ENCODE measurements around the gene GPR180. TPM values are rescaled to one million over a fixed set of nuclear protein-coding genes. Genes with fewer than 3 reads are reported as not detected.

GPR180 gene
- total and polyA plus RNA-seq, 8 donors: 5.8 to 10.4 (median 7.7) TPM

- DNase-seq: peak in 2 of 4 donors; percentile 10 to 13
- peaks cover 0 to 24% of the 10 kb centered on the region in 2 donors for H3K36me3 ChIP-seq
- H3K27ac ChIP-seq: peak overlapping the region; percentile 81 to 83
- TF ChIP-seq, protein P1, sequence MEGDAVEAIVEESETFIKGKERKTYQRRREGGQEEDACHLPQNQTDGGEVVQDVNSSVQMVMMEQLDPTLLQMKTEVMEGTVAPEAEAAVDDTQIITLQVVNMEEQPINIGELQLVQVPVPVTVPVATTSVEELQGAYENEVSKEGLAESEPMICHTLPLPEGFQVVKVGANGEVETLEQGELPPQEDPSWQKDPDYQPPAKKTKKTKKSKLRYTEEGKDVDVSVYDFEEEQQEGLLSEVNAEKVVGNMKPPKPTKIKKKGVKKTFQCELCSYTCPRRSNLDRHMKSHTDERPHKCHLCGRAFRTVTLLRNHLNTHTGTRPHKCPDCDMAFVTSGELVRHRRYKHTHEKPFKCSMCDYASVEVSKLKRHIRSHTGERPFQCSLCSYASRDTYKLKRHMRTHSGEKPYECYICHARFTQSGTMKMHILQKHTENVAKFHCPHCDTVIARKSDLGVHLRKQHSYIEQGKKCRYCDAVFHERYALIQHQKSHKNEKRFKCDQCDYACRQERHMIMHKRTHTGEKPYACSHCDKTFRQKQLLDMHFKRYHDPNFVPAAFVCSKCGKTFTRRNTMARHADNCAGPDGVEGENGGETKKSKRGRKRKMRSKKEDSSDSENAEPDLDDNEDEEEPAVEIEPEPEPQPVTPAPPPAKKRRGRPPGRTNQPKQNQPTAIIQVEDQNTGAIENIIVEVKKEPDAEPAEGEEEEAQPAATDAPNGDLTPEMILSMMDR (IDR thresholded peaks at IDR 0.05): no peak
- ATAC-seq: peak; percentile 77
- H3K9me3 ChIP-seq: no peaks in the 10 kb centered on the region
- H3K4me1 ChIP-seq: peaks cover 12 to 23% of the 10 kb centered on the region in 2 donors
- intact Hi-C loops (cut with DNase I): no loop called here
- peak overlapping the region; percentile 73 to 77 for H3K4me3 ChIP-seq
- H3K27me3 ChIP-seq: no peaks in the 10 kb centered on the region
These were observed 6.4 kb upstream of the GPR180 start for GRCh38 chr13:94595001-94595949.

GRCh38 chr13:94595950-94596574 is 5.6 kb upstream of the GPR180 start, which contains the start of gene TGDS:
TGDS (minus strand) TSS chr13:94596152; CDS start chr13:94596136, 16 bp downstream.
- H3K27me3 ChIP-seq: no peaks in the 10 kb centered on the region
- peak within 1 kb of the TSS; percentile 73 to 77 for H3K4me3 ChIP-seq
- H3K9me3 ChIP-seq: no peaks in the 10 kb centered on the region
- TF ChIP-seq, protein P1 (IDR thresholded peaks at IDR 0.05): no peak
- ATAC-seq: peak; percentile 98
- H3K36me3 ChIP-seq: peaks cover 0 to 18% of the 10 kb centered on the region in 2 donors
- DNase-seq: peak; percentile 85 to 97 (median 93)
- H3K27ac ChIP-seq: peak within 1 kb of the TSS; percentile 81 to 83
- intact Hi-C loops (cut with DNase I): no loop called here
- peaks cover 12 to 23% of the 10 kb centered on the region in 2 donors for H3K4me1 ChIP-seq

GRCh38 chr13:94596575-94596971 is 5.1 kb upstream of the GPR180 start:
- peaks cover 0 to 13% of the 10 kb centered on the region in 2 donors for H3K36me3 ChIP-seq
- no peak for DNase-seq
- H3K27ac ChIP-seq: peak overlapping the region; percentile 81 to 83
- TF ChIP-seq, protein P1 (IDR thresholded peaks at IDR 0.05): no peak
- H3K9me3 ChIP-seq: no peaks in the 10 kb centered on the region
- peaks cover 12 to 23% of the 10 kb centered on the region in 2 donors for H3K4me1 ChIP-seq
- ATAC-seq: no peak
- H3K4me3 ChIP-seq: peak overlapping the region; percentile 73 to 77
- H3K27me3 ChIP-seq: no peaks in the 10 kb centered on the region
- intact Hi-C loops (cut with DNase I): no loop called here

DNA sequence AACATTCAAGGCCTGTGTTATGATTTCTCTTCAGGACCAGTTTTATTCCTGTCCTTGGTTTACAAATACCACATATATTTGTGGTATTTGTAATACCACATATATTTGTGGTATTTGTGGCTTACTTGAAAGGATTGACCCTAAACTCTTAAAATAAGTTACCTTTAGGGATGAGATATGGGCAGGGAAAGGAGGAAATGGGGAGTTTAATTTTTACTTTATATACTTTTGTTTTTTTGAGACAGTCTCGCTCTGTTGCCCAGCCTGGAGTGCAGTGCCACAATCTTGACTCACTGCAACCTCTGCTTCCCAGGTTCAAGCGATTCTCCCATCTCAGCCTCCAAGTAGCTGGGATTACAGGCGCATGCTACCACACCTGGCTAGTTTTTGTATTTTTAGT is 3.4 kb upstream of the GPR180 start:
- H3K4me1 ChIP-seq: peaks cover 12 to 35% of the 10 kb centered on the region in 2 donors
- TF ChIP-seq, protein P1 (IDR thresholded peaks at IDR 0.05): no peak
- no peak overlapping the region for H3K4me3 ChIP-seq
- DNase-seq: no peak
- ATAC-seq: no peak
- H3K27ac ChIP-seq: no peak overlapping the region
- no peaks in the 10 kb centered on the region for H3K9me3 ChIP-seq
- H3K36me3 ChIP-seq: no peaks in the 10 kb centered on the region
- intact Hi-C loops (cut with DNase I): no loop called here
- H3K27me3 ChIP-seq: no peaks in the 10 kb centered on the region

DNA sequence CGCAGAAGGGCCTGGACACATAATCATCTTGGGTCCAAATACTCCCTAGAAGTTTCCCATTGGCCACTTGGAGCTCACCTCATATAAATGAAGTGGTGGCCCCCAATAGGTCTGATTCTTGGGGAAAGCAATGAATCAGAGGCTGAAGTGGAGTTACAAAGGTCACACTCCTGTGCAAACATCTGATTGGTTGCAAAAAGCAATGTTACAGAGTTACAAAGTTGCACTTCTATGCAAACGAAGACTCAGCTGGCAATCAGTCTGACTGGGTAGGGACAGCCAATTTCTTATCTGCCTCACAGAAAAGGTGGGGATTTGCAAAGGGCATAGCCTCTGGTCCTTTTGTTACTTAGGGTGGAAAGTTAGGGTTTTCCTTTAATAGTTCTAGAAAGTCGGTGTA is 1.8 kb upstream of the GPR180 start:
- H3K9me3 ChIP-seq: no peaks in the 10 kb centered on the region
- ATAC-seq (no peak), DNase-seq (no peak)
- no peaks in the 10 kb centered on the region for H3K36me3 ChIP-seq
- H3K27ac ChIP-seq: no peak overlapping the region
- intact Hi-C loops (cut with DNase I): no loop called here
- no peak overlapping the region for H3K4me3 ChIP-seq
- peaks cover 6 to 25% of the 10 kb centered on the region in 2 donors for H3K4me1 ChIP-seq
- H3K27me3 ChIP-seq: no peaks in the 10 kb centered on the region
- TF ChIP-seq, protein P1 (IDR thresholded peaks at IDR 0.05): no peak
